Neural crest cell (in vitro differentiated cells): Measurements from ENCODE around the gene ZACN. TPM values are rescaled to one million over a fixed set of nuclear protein-coding genes. Genes with fewer than 3 reads are reported as not detected.

Experiments
- DNase-seq: peaks from one replicate; pipeline ENCODE4 v3.0.0; 2021; ENCODE audit warnings: low read depth, mixed read lengths, low spot score
- H3K27ac Mint-ChIP-seq: one replicate; pipeline ENCODE4 v1.8.0; 2021; ENCODE audit warnings: mild to moderate bottlenecking, mixed read lengths; ENCODE audit not compliant: unreplicated experiment
- H3K27me3 Mint-ChIP-seq: 2 replicates; pipeline ENCODE4 v1.8.0; 2021; ENCODE audit warnings: low read depth, mild to moderate bottlenecking, mixed read lengths
- H3K36me3 Mint-ChIP-seq: 2 replicates; pipeline ENCODE4 v1.8.0; 2021; ENCODE audit warnings: low read depth, mild to moderate bottlenecking, mixed read lengths
- H3K4me1 Mint-ChIP-seq: 2 replicates; pipeline ENCODE4 v1.8.0; 2021; ENCODE audit warnings: mixed read lengths
- H3K4me3 Mint-ChIP-seq: one replicate; pipeline ENCODE4 v1.8.0; 2021; ENCODE audit warnings: mild to moderate bottlenecking, mixed read lengths
- H3K9me3 Mint-ChIP-seq: 2 replicates; pipeline ENCODE4 v1.8.0; 2021; ENCODE audit warnings: mixed read lengths
- CTCF ChIP-seq: fragments of 200-600 bp; sonication (generic); conservative IDR thresholded peaks from 2 replicates; pipeline ENCODE4 v1.5.0; 2021; ENCODE audit warnings: antibody characterized with exemption, mild to moderate bottlenecking
- total RNA-seq: library from RNA; stranded (reverse); gene quantifications from 2 replicates; pipeline ENCODE4 v1.2.1, GENCODE V29; 2021

ZACN gene
- total RNA-seq, 1 donor from 2014 or later = 0.19 TPM

- no peaks in the 10 kb centered on the region for H3K9me3 Mint-ChIP-seq
- DNase-seq = no peak
- no peak for TF ChIP-seq CTCF
- H3K4me1 Mint-ChIP-seq = no peaks in the 10 kb centered on the region
- H3K36me3 Mint-ChIP-seq = peaks cover 3% of the 10 kb centered on the region
- no peak overlapping the region for H3K4me3 Mint-ChIP-seq
- H3K27ac Mint-ChIP-seq = no peak overlapping the region
- H3K27me3 Mint-ChIP-seq = peaks cover under 1% of the 10 kb centered on the region
Observed at GRCh38 chr17:76087531-76087930, 8.5 kb downstream of the ZACN start.

- H3K4me1 Mint-ChIP-seq = no peaks in the 10 kb centered on the region
- no peak for DNase-seq
- H3K27me3 Mint-ChIP-seq = no peaks in the 10 kb centered on the region
- peak; percentile 25 for TF ChIP-seq CTCF
- H3K4me3 Mint-ChIP-seq = no peak overlapping the region
- no peak overlapping the region for H3K27ac Mint-ChIP-seq
- H3K36me3 Mint-ChIP-seq = peaks cover 3% of the 10 kb centered on the region
- H3K9me3 Mint-ChIP-seq = no peaks in the 10 kb centered on the region
Observed at GRCh38 chr17:76088041-76088867, 9.3 kb downstream of the ZACN start.

GRCh38 chr17:76088868-76089576, 10.0 kb downstream of the ZACN start:
- H3K36me3 Mint-ChIP-seq = peaks cover 5% of the 10 kb centered on the region
- no peaks in the 10 kb centered on the region for H3K27me3 Mint-ChIP-seq
- H3K9me3 Mint-ChIP-seq = no peaks in the 10 kb centered on the region
- no peaks in the 10 kb centered on the region for H3K4me1 Mint-ChIP-seq
- TF ChIP-seq CTCF = no peak
- H3K27ac Mint-ChIP-seq = no peak overlapping the region
- DNase-seq = no peak
- H3K4me3 Mint-ChIP-seq = no peak overlapping the region

- TF ChIP-seq CTCF = no peak
- DNase-seq = no peak
- H3K36me3 Mint-ChIP-seq = peaks cover 2% of the 10 kb centered on the region
Observed at GRCh38 chr17:76089680-76090516, 10.9 kb downstream of the ZACN start.

GRCh38 chr17:76090517-76091129, 11.6 kb downstream of the ZACN start:
- no peak overlapping the region for H3K27ac Mint-ChIP-seq
- no peaks in the 10 kb centered on the region for H3K9me3 Mint-ChIP-seq
- DNase-seq = no peak

More at GRCh38 chr17:76089680-76090516, 10.9 kb downstream of the ZACN start:
- H3K4me3 Mint-ChIP-seq = no peak overlapping the region
- H3K4me1 Mint-ChIP-seq = no peaks in the 10 kb centered on the region
- no peak overlapping the region for H3K27ac Mint-ChIP-seq
- no peaks in the 10 kb centered on the region for H3K27me3 Mint-ChIP-seq
- H3K9me3 Mint-ChIP-seq = no peaks in the 10 kb centered on the region

More at GRCh38 chr17:76090517-76091129, 11.6 kb downstream of the ZACN start:
- Mint-ChIP-seq H3K27me3 (no peaks in the 10 kb centered on the region), H3K4me3 (no peak overlapping the region), H3K36me3 (peaks cover 3% of the 10 kb centered on the region), H3K4me1 (no peaks in the 10 kb centered on the region)
- no peak for TF ChIP-seq CTCF
